ENCODE results near the gene PRKAG1. TPM values are rescaled to one million over a fixed set of nuclear protein-coding genes. Genes with fewer than 3 reads are reported as not detected.

Gene PRKAG1
- total RNA-seq, 1 donor from 2014 or later: 67.0 TPM

DNA sequence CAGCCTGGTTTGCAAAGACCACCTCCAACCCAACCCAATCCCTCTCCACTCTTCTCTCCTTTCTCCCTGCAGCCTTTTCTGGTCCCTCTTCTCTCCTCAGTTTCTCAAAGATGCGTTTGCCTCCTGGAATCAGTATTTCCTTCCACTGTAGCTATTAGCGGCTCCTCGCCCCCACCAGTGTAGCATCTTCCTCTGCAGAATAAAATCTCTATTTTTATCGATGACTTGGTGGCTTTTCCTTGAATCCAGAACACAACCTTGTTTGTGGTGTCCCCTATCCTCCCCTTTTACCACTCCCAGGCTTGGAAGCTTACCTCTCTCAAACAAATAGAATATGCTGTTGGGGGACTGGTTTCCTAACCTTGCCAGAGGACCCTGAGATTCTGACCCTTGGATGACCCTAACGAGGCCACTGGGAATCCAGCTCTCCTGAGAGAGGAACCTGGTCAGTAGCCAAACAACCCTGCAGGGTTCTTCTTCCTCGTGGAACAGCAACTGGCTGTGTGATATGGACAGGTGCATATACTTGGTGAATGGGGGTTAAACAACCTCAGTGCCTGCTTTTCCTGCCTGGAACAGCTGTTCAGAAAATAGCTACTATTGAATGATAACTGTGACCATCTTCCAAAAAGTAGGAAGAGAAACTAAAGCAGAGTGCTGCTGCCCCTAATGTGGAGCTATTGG lies 36.0 kb downstream of the PRKAG1 start:
- DNase-seq (ENCODE audit: extremely low spot score in 2 of 2): no peak
- peaks cover 11% of the 10 kb centered on the region for H3K27me3 ChIP-seq
- intact Hi-C loops (cut with DNase I): no loop called here

DNA sequence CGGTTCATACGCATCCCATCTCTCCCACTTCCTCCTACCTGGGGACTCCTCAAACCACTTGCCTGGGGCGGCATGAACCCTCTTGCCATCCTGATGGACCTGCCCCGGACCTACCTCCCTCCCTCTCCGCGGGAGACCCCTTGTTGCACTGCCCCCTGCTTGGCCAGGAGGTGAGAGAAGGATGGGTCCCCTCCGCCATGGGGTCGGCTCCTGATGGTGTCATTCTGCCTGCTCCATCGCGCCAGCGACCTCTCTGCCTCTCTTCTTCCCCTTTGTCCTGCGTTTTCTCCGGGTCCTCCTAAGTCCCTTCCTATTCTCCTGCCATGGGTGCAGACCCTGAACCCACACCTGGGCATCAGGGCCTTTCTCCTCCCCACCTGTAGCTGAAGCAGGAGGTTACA lies 36.8 kb downstream of the PRKAG1 start:
- no peak for DNase-seq (ENCODE audit: extremely low spot score in 2 of 2)
- intact Hi-C loops (cut with DNase I): no loop called here
- peaks cover 11% of the 10 kb centered on the region for H3K27me3 ChIP-seq
- H3K27ac ChIP-seq: no peak overlapping the region
- TF ChIP-seq POLR2AphosphoS5 (IDR thresholded peaks at IDR 0.05; ENCODE audit: insufficient read depth in 1 of 2, low read depth in 1 of 2) (no peak), POLR2A (IDR thresholded peaks at IDR 0.05) (no peak)
- TF ChIP-seq, protein P1, sequence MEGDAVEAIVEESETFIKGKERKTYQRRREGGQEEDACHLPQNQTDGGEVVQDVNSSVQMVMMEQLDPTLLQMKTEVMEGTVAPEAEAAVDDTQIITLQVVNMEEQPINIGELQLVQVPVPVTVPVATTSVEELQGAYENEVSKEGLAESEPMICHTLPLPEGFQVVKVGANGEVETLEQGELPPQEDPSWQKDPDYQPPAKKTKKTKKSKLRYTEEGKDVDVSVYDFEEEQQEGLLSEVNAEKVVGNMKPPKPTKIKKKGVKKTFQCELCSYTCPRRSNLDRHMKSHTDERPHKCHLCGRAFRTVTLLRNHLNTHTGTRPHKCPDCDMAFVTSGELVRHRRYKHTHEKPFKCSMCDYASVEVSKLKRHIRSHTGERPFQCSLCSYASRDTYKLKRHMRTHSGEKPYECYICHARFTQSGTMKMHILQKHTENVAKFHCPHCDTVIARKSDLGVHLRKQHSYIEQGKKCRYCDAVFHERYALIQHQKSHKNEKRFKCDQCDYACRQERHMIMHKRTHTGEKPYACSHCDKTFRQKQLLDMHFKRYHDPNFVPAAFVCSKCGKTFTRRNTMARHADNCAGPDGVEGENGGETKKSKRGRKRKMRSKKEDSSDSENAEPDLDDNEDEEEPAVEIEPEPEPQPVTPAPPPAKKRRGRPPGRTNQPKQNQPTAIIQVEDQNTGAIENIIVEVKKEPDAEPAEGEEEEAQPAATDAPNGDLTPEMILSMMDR (IDR thresholded peaks at IDR 0.05): no peak
- no peaks in the 10 kb centered on the region for H3K9me3 ChIP-seq
- H3K4me1 ChIP-seq: peaks cover 42% of the 10 kb centered on the region
- peak overlapping the region in 1 of 2 donors; percentile 37 for H3K4me3 ChIP-seq
- no peaks in the 10 kb centered on the region for H3K36me3 ChIP-seq

More for the DNA sequence above, 36.0 kb downstream of the PRKAG1 start:
- no peaks in the 10 kb centered on the region for H3K9me3 ChIP-seq
- no peak overlapping the region for H3K4me3 ChIP-seq
- H3K27ac ChIP-seq: no peak overlapping the region
- H3K4me1 ChIP-seq: peaks cover 41% of the 10 kb centered on the region
- TF ChIP-seq, protein P1 (IDR thresholded peaks at IDR 0.05): no peak
- TF ChIP-seq POLR2A (IDR thresholded peaks at IDR 0.05) (no peak), POLR2AphosphoS5 (IDR thresholded peaks at IDR 0.05; ENCODE audit: insufficient read depth in 1 of 2, low read depth in 1 of 2) (no peak)
- no peaks in the 10 kb centered on the region for H3K36me3 ChIP-seq

DNA sequence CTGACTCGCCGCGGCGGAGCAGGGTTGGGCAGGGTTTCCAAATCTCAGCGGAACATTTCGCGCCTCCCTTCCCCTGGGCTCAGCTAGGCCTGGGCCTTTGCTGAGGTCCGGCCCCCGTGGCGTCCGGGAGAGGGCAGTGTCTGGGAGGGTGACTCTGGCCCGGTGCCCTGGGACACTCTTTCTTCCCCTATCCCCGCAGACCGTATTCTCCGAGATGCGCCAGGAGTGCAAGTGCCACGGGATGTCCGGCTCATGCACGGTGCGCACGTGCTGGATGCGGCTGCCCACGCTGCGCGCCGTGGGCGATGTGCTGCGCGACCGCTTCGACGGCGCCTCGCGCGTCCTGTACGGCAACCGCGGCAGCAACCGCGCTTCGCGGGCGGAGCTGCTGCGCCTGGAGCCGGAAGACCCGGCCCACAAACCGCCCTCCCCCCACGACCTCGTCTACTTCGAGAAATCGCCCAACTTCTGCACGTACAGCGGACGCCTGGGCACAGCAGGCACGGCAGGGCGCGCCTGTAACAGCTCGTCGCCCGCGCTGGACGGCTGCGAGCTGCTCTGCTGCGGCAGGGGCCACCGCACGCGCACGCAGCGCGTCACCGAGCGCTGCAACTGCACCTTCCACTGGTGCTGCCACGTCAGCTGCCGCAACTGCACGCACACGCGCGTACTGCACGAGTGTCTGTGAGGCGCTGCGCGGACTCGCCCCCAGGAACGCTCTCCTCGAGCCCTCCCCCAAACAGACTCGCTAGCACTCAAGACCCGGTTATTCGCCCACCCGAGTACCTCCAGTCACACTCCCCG lies 37.4 kb downstream of the PRKAG1 start:
- no peak for TF ChIP-seq POLR2AphosphoS5 (IDR thresholded peaks at IDR 0.05; ENCODE audit: insufficient read depth in 1 of 2, low read depth in 1 of 2)
- no peak for TF ChIP-seq POLR2A (IDR thresholded peaks at IDR 0.05)
- TF ChIP-seq, protein P1 (IDR thresholded peaks at IDR 0.05): no peak
- Histone ChIP-seq H3K27ac (no peak overlapping the region), H3K4me3 (peak overlapping the region; percentile 33 to 37), H3K27me3 (peaks cover 11% of the 10 kb centered on the region), H3K9me3 (no peaks in the 10 kb centered on the region), H3K4me1 (peaks cover 42% of the 10 kb centered on the region), H3K36me3 (no peaks in the 10 kb centered on the region)
- intact Hi-C loops (cut with DNase I): no loop called here
- DNase-seq (ENCODE audit: extremely low spot score in 2 of 2): no peak

DNA sequence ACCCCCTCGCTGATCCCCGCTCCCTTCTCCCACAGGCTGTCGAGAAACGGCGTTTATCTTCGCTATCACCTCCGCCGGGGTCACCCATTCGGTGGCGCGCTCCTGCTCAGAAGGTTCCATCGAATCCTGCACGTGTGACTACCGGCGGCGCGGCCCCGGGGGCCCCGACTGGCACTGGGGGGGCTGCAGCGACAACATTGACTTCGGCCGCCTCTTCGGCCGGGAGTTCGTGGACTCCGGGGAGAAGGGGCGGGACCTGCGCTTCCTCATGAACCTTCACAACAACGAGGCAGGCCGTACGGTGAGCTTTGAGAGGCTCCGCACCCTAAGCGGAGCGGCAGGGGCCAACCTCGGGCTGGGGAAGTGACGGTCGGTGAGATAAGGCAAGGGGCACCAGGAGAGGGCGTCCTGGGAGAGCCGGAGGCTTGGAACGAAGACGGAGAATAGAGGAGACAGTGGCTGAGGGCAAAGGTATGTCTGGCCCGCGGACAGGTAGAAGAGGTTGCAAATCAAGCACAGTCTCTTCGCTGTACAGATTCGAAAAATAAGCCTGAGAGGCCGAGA lies 38.1 kb downstream of the PRKAG1 start:
- peaks cover 42% of the 10 kb centered on the region for H3K4me1 ChIP-seq
- H3K27ac ChIP-seq: no peak overlapping the region
- DNase-seq (ENCODE audit: extremely low spot score in 2 of 2): no peak
- intact Hi-C loops (cut with DNase I): no loop called here
- TF ChIP-seq POLR2AphosphoS5 (IDR thresholded peaks at IDR 0.05; ENCODE audit: insufficient read depth in 1 of 2, low read depth in 1 of 2) (peak in 1 of 2 donors; percentile 18), POLR2A (IDR thresholded peaks at IDR 0.05) (no peak)
- TF ChIP-seq, protein P1 (IDR thresholded peaks at IDR 0.05): no peak
- peaks cover 11% of the 10 kb centered on the region for H3K27me3 ChIP-seq
- no peaks in the 10 kb centered on the region for H3K36me3 ChIP-seq
- H3K4me3 ChIP-seq: peak overlapping the region; percentile 33 to 37
- H3K9me3 ChIP-seq: no peaks in the 10 kb centered on the region

Measured in vagina (tissue), 2 donors.